Fibroblast of villous mesenchyme (primary cell): ENCODE results near the gene PKP1. TPM values are rescaled to one million over a fixed set of nuclear protein-coding genes. Genes with fewer than 3 reads are reported as not detected.
"Not testable (repeated sequence)": the region's sequence is repeated elsewhere in the genome, so short reads cannot be mapped to it uniquely, and the experiment has no call there.

Experiments
- DNase-seq: peaks from one replicate; pipeline ENCODE4 v3.0.0-alpha.2; 2010; ENCODE audit warnings: low read depth
- H3K4me3 ChIP-seq: 2 replicates; pipeline ENCODE4 v1.5.1; 2011; ENCODE audit warnings: low read depth, mild to moderate bottlenecking, low read length
- CTCF ChIP-seq: IDR thresholded peaks from 2 replicates; pipeline ENCODE4 v1.5.1; 2012; ENCODE audit warnings: low read depth, mild to moderate bottlenecking, low read length; ENCODE audit not compliant: insufficient read depth
- total RNA-seq: library from RNA; depleted of rRNA; stranded (reverse); fragments of >200 nt; gene quantifications from 2 replicates; pipeline ENCODE4 v1.2.3, GENCODE V29; 2012

PKP1 gene
- total RNA-seq, 1 donor = not detected

DNA sequence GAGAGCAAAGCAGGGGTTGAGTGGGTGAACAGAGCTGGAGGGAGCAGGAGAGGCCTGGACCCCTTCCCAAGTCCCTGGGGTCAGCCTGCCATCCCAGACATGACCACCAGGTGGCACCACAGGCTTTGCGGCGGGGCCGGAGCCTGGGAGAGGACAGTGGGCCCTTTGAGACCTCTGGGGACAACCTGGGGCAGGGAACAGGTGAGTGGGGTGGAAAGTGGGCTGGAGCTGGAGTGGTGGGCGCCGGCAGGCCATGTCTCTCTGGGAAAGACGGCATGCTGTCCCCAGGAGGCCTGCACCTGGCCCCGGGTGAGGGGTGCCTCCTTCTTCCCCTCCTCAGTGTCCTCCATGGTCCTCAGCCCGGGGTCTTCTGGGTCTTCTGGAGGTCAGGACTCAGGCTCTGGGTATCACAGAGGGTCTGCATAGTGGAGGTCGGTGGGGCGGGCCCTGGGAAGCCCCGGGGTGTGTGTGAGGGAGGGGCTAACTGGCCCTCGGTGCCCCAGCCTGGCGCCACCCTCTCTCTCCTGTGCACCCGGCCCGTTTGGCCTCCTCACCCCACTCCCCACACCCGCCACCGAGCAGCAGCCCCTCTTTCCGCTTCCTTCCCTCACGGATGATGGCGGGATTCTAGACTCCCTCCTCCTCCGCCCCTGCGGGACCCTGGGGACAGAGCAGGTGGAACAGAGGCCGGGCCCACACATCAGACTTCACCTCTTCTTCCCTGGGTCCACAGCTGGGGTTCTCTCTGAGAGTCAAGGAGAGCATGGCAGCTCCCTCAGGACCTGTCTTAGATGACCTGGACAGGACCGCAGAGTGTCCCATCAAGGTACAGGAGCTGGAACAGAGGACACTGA lies 28.5 kb upstream of the PKP1 start:
- no peak overlapping the region for H3K4me3 ChIP-seq
- DNase-seq = peak; percentile 25
- TF ChIP-seq CTCF = peak; percentile 92

- no peak overlapping the region for H3K4me3 ChIP-seq
- no peak for DNase-seq
- TF ChIP-seq CTCF = no peak
Observed at GRCh38 chr1:201255479-201256362, 27.6 kb upstream of the PKP1 start.

GRCh38 chr1:201258132-201258531 lies 25.2 kb upstream of the PKP1 start:
- H3K4me3 ChIP-seq, DNase-seq: not testable (repeated sequence)

- no peak overlapping the region for H3K4me3 ChIP-seq
- DNase-seq = no peak
- no peak for TF ChIP-seq CTCF
Observed at GRCh38 chr1:201258763-201259230, 24.5 kb upstream of the PKP1 start.

GRCh38 chr1:201259476-201260235 lies 23.6 kb upstream of the PKP1 start:
- DNase-seq = no peak
- no peak overlapping the region for H3K4me3 ChIP-seq
- no peak for TF ChIP-seq CTCF

GRCh38 chr1:201260236-201260590 lies 23.1 kb upstream of the PKP1 start:
- no peak for TF ChIP-seq CTCF
- no peak for DNase-seq
- H3K4me3 ChIP-seq = no peak overlapping the region
